EL (cell line): ENCODE measurements around the gene BIRC2.
A peak's percentile ranks its signal among the peaks of the same experiment; 100 is the strongest.
"Not testable (repeated sequence)": the region's sequence is repeated elsewhere in the genome, so short reads cannot be mapped to it uniquely, and the experiment has no call there.

Experiments
- DNase-seq: peaks from one replicate; pipeline ENCODE4 v3.0.0-alpha.2; 2016

The BIRC2 gene

DNA sequence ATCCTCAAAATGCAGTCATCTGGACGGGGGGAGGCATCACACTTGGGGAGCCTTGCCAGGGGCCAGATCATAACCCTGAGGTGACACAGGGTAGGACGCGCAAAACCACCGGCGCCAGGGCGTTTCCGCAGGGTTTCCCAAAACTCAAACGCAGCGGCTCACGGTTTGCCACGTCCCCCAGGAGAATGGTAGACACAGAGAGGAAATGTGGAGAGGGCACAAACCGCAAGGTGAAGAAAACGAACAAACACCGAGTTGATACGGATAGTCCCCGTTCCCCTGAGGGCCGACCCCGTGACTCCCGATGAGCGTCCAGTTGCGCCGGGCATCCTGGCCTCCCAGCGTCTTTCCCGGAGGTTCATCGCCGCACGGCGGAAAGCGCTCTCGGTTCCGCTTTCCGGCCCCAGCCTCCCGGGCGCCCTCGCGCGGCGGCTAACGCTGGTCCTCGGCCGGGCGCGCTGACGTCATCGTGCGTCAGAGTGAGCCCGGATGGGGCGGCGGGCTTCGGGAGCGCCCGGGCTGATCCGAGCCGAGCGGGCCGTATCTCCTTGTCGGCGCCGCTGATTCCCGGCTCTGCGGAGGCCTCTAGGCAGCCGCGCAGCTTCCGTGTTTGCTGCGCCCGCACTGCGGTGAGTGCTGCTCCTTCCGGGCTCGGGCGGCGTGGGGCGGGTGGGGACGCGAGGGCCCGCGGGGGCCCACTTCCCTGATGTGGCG is at the start of gene BIRC2:
BIRC2 (plus strand) TSS at position 467 of the 714 bp plus-strand sequence. CDS start 2,641 bp downstream, outside the sequence.
- DNase-seq, result peak; percentile 93

- not testable (repeated sequence) for DNase-seq
These were observed 46.2 kb upstream of the BIRC2 start for GRCh38 chr11:102300837-102301236.

GRCh38 chr11:102302241-102302640 is 44.8 kb upstream of the BIRC2 start:
- DNase-seq, result no peak

DNA sequence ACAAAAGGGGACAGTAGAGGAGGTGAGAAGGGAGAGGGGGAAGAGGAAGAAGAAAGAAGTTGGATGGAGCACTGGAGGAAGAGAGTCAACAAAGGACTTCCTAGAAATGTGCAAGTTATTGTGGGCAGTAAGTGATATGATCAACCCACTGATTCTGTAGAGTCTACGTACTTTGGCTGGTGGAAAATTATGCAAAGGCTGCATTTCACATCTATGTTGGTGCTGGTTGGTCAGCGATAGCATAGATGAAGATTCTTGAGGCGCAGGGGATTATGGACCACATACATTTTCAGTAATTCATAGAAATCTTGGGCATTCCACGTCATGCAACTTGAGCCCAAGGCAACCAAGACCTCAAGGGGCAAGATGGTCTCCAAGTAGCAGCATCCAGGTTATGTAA is 42.3 kb upstream of the BIRC2 start:
- no peak for DNase-seq

DNA sequence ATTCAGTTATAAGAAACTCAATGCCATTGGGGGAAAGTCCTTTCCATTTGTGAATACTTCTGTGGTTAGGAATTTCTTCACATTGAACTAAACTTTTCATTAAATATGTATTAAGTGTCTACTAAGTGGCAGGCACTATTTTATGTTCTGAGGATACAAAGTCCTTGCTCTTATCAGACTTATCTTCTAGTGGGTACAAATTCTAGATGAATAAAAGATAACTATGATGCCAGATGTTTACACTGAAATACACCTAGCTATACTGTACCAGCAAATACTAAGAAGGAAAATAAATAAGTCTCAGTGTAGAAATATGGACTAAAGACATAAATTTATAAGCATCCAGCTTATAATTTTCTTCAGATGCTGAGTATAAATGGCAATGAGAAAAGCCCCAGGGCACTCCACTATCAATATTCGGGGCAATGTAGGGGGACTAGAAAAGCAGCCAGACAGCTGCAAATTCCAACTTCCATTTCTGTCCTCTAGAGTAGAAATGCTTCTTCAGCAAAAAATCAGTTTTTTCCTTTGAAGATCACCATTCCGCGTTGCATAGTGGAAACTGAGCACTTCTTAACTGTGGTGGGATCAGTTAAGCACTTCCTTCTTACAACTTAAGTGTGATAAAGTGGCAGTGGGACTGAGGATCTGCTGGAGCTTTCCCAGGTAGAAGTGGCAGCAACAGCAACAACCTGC is 41.5 kb upstream of the BIRC2 start:
- DNase-seq, result no peak

DNA sequence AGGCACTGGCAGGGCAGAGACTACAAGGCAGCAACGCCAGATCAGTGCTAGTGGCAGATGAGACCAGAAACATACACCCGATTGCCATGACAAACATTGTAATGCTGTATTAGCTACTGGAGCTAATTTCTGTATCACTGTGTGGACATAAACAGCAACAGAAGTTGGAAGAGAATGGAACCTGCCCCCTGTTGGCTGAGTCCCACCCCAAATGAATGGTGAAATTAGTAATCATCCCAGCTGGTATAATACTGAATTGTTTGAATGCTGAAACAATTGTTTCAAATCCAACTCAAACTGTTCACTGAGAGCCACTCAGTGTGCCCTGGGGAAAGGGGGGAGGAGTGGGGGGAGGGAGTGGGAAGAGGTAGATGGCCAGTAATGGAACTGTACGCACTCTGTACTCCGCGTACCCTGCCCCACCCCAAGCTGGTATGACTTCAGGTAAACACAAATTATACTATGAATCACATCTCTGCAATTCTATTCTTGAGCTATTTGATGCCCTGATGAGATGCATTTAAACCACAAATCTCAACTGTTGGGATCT is 40.9 kb upstream of the BIRC2 start:
- no peak for DNase-seq

DNA sequence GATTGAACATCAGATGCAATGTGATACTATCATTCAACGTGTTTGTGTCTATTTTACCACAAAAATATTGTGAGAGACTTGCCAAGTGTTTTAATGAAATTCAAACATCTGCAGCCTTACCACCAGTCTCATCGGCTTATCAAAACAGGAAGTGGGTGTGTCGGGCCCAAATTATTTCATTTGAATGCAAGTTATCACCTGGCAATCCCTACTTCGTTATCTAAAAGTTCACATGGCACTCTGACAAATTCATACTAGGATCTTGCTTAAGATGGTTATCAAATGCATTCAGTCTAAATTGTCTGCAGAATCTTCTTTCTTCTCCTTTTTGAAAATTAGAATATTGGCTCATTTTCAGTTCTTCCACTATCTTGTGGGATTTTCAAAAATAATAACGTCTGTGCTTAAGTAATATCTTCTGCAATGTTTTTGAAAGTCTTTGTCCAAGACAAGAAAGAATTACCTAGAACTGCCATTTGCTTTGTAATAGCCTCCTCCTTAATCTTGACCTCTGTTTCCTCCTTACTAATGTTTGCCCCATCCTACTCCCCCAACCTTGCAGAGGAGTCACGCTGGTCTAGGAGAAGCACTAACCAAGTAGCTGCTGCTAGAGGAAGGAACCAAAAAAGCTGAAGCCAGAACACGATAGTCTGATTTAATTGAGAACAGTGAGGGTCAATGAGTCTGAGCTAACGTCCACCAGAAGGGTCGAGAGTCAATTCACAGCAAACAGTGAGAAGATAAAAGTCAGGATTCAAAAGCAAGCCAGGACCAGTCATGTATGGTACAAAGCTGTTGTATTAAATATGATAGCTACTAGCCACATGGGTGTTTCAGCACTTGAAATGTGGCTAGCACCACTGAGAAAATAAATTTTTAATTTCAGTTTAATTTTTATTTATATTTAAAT is 39.9 kb upstream of the BIRC2 start:
- DNase-seq, result no peak

GRCh38 chr11:102307727-102308038 is 39.3 kb upstream of the BIRC2 start:
- DNase-seq, result no peak

DNA sequence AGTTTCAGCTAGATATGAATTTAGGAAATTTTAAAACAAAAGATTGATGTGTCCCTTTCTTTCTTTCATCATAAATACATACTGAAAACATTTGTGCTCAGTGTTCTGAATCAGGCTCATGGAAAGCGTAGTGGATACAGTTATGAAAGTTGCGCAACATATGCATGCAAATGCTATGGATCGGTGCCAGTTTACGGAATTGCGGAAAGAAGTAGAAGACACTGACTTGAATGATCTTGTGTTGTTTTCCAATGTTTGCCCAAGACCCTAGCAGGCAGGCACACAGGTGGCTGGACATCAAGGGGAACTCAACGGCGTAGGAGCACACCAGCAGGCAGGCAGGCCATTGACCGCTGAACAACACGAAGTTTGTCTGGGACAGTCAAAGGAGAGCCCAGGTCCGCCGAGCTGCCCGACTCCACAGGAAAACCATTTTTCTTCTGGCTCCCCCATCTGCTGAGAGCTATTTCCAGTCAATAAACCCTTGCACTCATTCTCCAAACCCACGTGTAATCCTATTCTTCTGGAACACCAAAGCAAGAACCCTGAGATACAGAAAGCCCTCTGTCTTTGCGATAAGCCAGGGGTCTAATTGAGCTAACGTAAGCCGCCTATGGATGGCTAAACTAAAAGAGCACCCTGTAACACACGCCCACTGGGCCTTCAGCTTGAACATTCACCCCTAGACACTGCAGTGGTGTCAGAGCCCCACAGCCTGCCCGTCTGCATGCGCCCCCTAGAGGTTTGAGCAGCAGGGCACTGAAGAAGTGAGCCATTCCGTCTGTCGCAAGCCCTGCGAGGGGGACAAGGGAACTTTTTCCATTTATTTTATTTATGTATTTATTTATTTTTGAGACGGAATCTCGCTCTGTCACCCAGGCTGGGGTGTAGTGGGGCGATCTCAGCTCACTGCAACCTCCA is 37.1 kb upstream of the BIRC2 start:
- no peak for DNase-seq

DNA sequence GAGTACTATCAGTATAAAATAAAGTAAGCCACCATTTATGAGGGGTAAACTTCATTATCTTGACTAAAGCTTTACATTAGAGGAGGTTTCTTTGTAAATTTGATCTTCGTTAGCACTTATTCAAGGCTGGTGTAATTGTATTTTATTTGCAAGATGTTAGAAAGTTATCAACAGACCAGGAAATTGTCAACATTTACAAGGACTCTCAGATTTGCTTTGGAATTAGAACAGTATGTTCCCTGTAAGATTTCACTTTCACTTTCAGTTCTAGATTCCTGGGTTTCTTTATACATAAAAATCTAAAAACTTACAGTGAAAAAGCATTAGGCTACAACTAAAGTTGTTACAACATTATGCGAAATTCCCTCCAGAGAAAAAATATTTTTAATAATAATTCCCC is 34.3 kb upstream of the BIRC2 start:
- no peak for DNase-seq

DNA sequence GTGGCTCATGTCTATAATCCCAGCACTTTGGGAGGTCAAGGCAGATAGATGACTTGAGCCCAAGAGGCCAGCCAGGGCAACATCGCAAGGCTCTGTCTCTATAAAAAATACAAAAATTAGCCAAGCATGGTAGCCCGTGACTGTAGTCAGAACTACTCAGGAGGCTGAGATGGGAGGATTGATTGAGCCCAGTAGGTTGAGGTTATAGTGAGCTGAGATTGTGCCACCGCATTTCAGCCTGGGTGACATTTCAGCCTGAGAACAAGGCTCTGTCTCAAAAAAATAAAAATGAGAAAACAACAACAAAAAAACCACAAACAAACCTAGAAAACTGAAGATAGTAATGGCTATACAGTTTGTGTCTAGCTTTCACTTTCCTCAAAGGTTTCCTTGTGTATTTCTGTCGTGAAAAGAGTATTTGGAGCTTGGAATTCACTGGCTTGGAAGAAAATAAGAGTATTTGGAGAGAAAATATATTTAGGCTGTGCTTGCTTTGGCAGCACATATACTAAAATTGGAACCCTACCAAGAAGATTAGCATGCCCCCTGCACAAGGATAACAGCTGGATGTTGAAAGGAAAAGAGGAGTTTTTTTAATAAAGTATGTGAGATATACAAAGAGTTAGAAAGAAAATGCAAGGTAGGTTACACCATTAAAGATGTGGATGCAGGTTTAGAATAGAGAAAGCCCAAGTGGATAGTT is 33.6 kb upstream of the BIRC2 start:
- DNase-seq, result no peak

DNA sequence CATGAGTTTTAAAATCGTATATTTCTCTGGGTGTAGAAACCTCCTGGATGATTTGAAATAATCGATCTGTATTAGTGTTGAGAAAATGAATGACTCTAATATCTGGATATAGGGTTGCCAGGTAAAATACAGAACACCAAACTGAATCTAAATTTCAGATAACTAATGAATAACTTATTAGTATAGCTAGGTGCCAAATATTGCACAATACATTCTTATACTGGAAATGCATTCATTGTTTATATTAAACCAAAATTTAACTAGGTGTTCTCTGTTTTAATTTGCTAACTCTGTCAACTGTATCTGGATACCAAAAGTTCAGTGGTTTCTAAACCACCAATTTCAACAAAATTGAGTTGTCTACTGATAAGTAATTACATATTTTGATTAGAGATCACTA is 32.2 kb upstream of the BIRC2 start:
- DNase-seq, result no peak

- DNase-seq, result no peak
These were observed 30.6 kb upstream of the BIRC2 start for GRCh38 chr11:102316346-102316904.

DNA sequence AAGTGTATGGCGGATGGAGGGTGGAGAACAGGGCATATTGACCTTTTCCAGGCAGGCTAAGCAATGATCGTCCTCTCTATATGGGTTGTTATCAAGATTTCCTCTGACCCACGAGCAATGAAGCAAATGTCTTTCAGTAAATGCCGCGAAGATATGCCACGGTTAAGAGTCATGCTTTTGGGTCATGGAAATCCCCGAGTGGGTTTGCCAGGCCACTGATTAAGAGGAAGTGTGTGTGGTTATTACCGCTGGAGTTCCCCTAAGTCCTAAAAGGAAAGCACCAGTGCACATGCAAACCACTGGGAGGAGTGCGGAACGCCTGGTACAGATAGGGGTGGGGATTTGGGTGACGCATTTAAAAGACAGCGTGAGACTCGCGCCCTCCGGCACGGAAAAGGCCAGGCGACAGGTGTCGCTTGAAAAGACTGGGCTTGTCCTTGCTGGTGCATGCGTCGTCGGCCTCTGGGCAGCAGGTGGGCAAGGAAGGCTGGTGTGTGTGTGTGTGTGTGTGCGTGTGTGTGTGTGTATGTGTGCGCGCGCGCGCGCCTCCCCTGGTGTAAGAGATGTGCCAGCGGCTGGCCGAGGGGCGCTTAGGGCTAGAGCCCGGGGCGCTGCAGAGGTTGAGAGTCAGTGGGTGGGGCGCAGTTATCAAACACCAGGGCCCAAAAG is 29.8 kb upstream of the BIRC2 start, which contains the start of gene BIRC3:
BIRC3 (plus strand) TSS at position 386 of the 669 bp plus-strand sequence. CDS start 7,026 bp downstream, outside the sequence.
- DNase-seq, result peak; percentile 95

GRCh38 chr11:102317768-102318103 is 29.3 kb upstream of the BIRC2 start:
- DNase-seq, result no peak

DNA sequence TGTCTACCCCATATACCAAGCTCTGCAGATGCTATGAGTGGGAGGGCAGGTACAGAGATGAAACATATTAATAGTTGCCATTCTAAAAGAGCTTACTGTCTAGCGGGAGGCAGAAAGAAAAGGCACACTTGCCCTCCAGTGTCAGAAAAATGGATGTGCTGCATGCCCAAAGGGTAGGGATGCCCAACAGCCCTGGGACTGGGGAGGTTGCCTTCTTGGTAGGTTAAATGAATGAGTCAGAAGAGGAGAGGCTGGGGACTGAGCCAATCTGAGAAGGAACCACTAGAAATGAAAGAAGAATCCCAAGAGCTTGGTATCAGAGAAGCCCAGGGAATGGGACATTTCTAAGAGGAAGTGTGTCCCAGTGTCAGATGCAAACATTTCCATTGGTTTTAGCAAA is 28.5 kb upstream of the BIRC2 start:
- DNase-seq, result peak; percentile 65

- no peak for DNase-seq
These were observed 27.5 kb upstream of the BIRC2 start for GRCh38 chr11:102319544-102319943.

DNA sequence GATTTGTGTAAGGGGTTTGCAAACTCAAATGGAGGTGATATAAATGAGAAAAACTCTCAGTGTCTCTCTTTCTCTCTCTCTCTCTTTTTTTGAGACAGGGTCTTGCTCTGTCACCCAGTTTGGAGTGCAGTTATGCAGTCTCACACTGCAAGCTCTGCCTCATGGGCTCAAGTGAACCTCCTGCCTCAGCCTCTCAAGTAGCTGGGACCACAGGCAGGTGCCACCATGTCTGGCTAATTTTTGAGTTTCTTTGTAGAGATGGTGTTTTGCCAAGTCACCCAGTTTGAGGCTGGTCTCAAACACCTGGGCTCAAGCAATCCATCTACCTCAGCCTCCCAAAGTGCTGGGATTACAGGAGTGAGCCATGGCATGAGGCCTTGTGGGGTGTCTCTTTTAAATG is 26.8 kb upstream of the BIRC2 start:
- DNase-seq, result no peak

- DNase-seq, result no peak
These were observed 26.3 kb upstream of the BIRC2 start for GRCh38 chr11:102320679-102321078.

DNA sequence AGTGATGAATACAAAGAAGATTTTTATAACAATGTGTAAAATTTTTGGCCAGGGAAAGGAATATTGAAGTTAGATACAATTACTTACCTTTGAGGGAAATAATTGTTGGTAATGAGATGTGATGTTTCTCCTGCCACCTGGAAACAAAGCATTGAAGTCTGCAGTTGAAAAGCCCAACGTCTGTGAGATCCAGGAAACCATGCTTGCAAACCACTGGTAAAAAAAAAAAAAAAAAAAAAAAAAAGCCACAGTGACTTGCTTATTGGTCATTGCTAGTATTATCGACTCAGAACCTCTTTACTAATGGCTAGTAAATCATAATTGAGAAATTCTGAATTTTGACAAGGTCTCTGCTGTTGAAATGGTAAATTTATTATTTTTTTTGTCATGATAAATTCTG is 24.5 kb upstream of the BIRC2 start:
- DNase-seq, result peak; percentile 25
